DOHH2 (cell line): ENCODE measurements around the gene PILRA.

ENCODE experiments used
- CTCF ChIP-seq: fragments of 200-600 bp; sonication (generic); IDR thresholded peaks from one replicate; pipeline ENCODE4 v1.5.1; 2014; ENCODE audit warnings: antibody characterized with exemption, mild to moderate bottlenecking, low read depth, low read length; ENCODE audit not compliant: poor library complexity, severe bottlenecking
- EZH2phosphoT487 ChIP-seq: fragments of 200-600 bp; sonication (generic); IDR thresholded peaks from 2 replicates; pipeline ENCODE4 v1.6.1; 2017; ENCODE audit warnings: borderline replicate concordance, mild to moderate bottlenecking, antibody characterized with exemption, low read length, moderate library complexity, mixed read lengths

GRCh38 chr7:100425347-100425746, 52.1 kb downstream of the PILRA start:
- TF ChIP-seq CTCF (no peak), EZH2phosphoT487 (no peak)
